GM18951 (cell line): ENCODE data around the gene TREX2.

Experiments used
- POLR2A ChIP-seq: IDR thresholded peaks from 4 replicates; pipeline ENCODE4 v1.6.1; 2011; ENCODE audit warnings: mild to moderate bottlenecking; ENCODE audit not compliant: insufficient read length, insufficient read depth; ENCODE audit errors: extremely low read depth
- in situ Hi-C: fragments of 300-500 bp; cut with MboI; formaldehyde crosslinking; loops from one replicate; pipeline ENCODE4 v1.12.0; 2022; ENCODE audit warnings: low sequenced_read_pairs, mixed read lengths, inconsistent platforms; ENCODE audit not compliant: unreplicated experiment

TREX2 gene, protein sequence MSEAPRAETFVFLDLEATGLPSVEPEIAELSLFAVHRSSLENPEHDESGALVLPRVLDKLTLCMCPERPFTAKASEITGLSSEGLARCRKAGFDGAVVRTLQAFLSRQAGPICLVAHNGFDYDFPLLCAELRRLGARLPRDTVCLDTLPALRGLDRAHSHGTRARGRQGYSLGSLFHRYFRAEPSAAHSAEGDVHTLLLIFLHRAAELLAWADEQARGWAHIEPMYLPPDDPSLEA

DNA sequence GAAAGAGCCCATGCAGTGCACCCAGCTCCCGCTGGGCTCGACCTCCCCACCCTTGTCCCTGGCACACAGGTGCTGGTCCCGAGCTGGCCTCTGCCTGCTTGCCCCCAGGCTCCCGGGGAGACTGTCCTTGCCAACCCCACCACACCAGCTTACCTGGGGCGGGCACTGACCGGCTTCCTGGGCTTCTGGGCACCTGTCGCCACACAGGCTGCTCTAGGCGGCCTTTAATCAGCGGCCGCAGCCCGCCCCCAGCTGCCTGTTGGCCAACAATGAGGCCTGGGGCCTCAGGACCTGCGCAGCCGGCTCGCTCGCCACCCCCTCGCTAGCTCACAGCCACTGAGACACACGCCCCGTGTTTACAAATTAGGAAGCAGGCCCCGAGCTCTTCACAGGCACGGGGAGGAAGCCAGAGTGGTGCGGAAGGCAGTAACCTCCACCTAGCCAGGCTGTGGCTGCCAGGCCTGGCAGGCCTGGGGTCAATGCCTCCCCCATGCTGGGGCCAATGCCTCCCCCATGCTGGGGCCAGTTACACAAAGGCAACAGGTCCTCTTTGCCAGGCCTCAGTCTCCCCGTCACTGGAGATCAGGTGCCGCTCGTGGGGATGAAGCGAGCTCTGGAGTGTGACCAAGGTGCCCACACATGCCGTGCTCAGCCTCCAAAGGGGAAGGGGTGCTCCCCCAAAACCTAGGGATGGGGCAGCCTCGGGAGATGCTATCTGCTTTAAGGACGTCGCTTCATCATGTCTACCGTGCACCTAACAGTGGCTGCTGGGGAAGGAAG is at the start of gene TREX2:
Gene TREX2, minus strand, starts transcription at position 201 of the 780 bp plus-strand sequence. CDS start 626 bp downstream, outside the sequence.
- in situ Hi-C loops = no loop called here
- TF ChIP-seq POLR2A = no peak

DNA sequence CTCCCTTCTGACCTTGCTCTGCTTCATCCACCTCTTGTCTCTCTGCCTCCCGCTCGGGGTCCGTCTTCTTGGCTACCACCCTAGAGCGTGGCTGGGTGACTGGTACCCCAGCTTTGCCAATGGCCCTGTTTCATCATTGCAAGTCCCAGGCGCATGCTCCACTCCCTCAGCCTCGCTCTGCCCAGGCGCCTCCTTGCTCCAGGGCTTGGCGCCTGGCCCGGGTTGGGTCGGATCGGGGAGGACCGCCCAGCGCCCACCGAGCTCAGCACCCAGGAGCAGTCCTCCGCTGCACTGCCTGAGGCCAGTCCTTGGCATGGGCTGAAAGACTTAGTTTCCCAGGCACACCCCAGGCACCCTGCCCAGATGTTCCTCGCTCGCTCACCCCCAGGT is 49.5 kb upstream of the TREX2 start:
- no peak for TF ChIP-seq POLR2A
- in situ Hi-C loops = loop anchor here (10.0 kb wide), 1 partner anchor 451 kb away; no protein-coding TSS in a partner anchor

DNA sequence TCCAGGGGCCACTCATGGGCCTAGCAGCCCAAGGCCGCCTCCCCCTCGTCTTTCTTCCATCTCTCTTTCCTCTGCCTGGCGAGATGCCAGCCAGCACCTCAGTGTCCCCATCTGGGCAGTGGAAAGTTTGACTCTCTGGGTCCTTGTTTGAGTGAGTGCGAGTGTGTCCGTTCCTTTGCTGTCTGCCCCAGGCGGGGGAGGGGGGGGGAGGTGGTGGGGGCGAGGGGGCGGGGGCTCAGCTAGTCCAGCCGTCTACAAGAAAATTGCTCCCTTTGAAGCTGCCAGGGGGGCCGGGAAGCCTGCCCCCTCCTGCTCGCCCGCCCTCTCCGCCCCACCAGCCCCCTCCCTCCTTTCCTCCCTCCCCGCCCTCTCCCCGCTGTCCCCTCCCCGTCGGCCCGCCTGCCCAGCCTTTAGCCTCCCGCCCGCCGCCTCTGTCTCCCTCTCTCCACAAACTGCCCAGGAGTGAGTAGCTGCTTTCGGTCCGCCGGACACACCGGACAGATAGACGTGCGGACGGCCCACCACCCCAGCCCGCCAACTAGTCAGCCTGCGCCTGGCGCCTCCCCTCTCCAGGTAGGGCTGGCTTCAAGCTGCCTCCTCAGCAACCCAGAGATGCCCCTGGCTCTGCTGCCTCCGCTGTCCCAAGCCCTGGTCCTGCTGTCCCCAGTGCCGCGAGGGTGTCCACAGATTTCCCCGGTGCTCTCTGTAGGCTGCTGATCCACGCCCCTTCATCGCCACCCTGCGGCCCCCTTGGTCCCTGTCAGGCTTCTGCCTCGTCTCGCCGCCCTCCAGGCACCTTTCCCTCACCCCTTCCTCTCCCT is 48.9 kb upstream of the TREX2 start, which contains the start of gene BGN:
Gene BGN, plus strand, starts transcription at position 440 of the 821 bp plus-strand sequence. CDS start 9,652 bp downstream, outside the sequence.
- in situ Hi-C loops = loop anchor here (10.0 kb wide), 1 partner anchor 450 kb away; no protein-coding TSS in a partner anchor
- no peak for TF ChIP-seq POLR2A

DNA sequence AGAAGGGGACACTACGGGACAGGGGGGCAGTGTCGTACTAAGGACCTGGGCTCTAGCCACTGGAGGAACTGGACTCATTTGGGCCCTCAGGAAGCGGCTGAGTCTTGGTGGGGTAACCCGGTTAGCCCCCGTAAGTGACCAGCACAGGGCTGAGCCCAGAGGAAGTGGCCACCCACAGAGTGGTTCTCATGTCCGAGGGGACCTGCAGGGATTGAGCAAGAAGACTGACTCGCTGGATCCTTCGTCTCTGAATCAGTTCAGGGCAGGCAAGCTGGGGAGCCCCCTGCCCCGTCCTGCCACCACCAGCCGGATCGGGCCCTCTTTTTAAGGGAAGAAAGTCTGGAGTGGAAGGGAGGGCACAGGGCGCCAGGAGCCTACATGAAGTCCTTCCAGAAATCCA is 48.2 kb upstream of the TREX2 start:
- TF ChIP-seq POLR2A = no peak
- in situ Hi-C loops = loop anchor here (10.0 kb wide), 1 partner anchor 449 kb away; no protein-coding TSS in a partner anchor

DNA sequence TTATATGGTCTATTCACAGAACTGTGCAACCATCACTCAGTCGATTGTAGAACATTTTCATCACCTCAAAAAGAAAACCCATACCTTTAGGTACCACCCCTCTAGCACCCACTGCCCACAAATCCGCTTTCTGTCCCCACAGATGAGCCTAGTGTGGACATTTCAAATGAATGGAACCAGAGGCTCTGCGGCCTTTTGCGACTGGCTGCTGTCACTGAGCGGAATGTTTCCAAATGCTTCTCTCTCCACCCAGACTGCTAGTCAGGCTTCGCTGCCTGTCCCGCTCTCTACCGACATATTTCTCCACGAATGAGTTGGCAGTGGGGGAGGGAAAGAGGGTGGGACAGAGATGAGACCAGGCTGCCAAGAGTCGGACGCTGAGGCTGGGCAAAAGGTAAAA is 47.2 kb upstream of the TREX2 start:
- no peak for TF ChIP-seq POLR2A
- in situ Hi-C loops = loop anchor here (10.0 kb wide), 1 partner anchor 448 kb away; no protein-coding TSS in a partner anchor

DNA sequence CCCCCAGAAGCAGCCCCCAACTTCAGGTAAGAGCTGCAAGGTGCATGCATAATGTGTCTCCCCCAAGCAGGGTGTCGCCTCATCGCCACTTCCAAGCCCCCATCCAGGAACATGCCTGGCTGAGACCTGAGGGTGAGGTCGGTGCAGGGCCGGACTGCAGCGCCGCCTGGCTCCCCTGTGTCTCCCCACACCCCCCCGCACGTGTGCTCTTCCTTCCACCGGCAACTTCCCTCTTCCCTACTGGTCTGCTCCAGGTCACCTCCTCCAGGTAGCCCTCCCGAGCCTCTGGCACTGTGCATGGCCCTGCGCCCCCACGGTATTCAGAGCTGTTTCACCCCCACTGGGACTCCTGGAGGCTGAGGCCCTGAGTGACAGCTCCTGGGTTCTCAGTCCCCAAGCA is 46.7 kb upstream of the TREX2 start:
- in situ Hi-C loops = loop anchor here (10.0 kb wide), 1 partner anchor 448 kb away; no protein-coding TSS in a partner anchor
- TF ChIP-seq POLR2A = no peak

DNA sequence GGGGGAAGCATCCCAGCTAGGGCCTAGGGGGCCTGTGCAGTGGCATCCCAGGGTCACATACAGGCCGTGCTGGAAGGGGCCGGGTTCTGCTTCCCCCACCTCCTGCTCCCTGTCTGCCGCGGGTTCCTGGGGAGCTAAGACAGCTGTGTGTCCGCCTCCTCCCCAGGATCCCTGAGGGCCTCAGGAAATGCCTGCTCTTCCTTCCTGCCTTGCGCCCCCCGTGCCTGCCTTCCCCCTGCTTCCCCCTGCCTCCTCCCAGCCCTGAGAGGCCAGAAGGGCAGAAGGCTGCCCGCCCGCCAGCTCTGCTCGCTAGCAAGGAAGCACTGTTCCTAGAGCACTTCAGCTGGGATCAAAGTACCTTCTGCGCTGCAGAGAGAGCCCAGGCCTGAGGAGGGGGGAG is 46.1 kb upstream of the TREX2 start:
- no peak for TF ChIP-seq POLR2A
- in situ Hi-C loops = loop anchor here (10.0 kb wide), 1 partner anchor 447 kb away; no protein-coding TSS in a partner anchor

DNA sequence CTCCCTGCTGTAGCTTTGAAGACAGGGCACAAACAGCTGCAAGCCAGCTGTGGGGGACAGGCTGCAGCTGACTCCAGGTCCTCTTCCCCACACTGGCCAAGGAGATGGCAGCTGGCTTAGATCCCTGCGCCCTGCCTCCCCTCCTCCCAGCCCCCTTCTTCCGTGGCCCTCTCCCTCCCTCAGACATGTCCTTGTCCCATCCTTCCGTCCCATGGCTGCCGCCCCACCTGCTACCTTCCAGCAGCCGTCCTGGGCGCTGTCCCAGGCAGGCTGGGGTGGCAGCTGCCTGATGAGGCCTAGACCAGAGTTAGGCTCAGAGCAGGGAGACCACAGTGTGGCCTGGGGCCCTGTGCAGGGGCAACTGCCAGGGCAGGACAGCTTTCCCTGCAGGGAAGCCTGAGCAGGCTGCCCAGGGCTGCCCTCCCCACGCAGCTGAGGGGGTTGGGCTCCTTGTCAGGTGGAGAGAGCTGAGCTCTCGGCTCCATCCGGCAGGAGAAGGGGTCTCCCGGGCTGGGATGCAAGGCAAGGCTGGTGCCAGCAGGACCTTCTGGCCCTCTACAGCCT is 45.6 kb upstream of the TREX2 start:
- in situ Hi-C loops = loop anchor here (10.0 kb wide), 1 partner anchor 447 kb away; no protein-coding TSS in a partner anchor
- TF ChIP-seq POLR2A = no peak

DNA sequence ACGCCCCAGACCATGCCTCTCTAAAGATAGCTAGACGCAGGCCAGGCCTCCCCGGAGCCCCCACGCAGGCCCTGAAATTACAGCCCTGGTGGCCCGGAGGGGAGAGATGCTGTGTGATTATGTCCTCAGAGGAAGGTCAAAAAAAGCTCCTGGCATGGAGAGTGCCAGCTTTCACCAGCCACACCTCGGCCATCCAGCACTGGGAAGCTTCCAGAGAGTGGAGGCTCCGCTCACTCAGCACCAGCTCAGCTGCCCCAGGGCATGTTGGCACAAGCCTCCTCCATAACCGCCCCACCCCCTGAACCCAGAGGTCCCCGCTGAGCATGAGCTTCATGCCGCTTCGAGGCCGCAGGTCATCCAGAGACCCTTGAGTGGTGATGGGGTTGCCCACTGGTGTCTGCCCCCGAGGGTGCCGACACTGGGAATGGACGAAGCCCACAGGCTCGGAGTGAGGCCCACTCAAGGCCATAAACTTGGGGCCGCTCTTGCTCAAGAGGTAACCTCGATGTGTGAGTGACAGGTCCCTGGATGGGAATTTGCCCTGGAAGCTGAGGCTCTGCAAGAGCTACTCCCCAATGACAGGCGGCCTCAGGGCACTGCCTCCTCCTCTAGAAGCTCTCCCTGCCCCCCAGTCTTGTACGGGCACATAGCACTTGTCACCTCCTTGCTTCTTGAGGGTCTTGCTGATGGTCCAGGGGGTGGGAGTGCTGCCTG is 44.5 kb upstream of the TREX2 start:
- no peak for TF ChIP-seq POLR2A
- in situ Hi-C loops = loop anchor here (10.0 kb wide), 1 partner anchor 446 kb away; no protein-coding TSS in a partner anchor

DNA sequence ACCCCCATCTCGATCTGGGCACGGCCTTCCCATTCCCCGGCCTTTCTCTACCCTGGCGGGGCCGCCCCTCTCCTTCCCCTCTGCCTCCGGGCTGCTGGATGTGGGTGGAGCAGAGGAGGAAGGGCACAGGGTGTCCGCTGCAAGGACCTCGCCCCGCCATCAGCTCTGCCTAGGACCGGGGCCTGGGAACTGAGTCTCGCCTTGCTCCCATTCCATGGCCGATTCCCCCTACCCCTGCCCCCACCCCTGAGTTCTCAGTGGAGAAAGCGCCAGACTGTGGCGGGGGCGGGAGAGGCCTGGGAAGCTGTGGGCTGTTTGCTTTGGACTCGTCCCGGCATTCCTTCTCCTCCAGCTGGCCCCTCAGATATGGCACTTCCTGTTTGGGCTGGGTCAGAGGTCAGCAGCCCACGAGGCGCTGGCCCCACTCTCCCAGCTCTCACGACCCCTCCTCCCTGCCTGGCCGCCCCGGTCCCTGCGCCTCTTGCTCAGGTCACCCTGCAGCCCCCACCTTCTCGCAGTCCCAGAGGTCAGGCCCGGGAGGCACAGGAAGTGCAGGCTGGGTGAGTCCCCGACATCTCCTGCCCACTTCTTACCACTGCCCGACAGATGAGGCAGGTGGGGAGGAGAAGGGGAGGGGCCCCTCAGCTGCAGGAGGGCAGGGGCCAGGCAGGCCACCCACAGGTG is 42.5 kb upstream of the TREX2 start:
- in situ Hi-C loops = no loop called here

DNA sequence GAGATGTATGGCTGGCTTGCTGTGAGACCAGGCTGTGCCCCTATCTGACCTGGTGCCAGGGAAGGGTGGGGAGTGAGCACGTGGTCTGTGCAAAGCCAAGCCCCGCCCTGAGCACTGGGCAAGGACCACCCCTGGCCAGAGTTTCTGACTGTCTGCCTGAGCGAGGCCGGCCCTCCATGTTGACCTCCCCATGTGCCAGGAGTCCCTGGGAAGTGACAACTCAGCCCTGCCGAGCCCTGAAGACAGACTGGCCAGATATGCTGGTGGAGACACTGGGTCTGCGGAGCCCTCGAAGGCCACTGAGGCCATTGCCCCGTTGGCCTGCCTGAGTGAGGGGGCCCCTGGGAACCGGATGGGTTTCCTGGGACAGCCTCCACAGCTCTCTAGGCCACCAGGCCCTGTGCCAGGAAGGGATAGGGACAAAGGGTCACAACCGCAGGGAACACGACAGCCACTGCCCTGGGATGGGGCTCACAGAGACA is 41.8 kb upstream of the TREX2 start:
- no peak for TF ChIP-seq POLR2A
- in situ Hi-C loops = no loop called here

More for the DNA sequence above, 42.5 kb upstream of the TREX2 start:
- TF ChIP-seq POLR2A = no peak
